Measurements from ENCODE around the gene PDE8B.

The PDE8B gene

GRCh38 chr5:77418601-77419581, 208.4 kb downstream of the PDE8B start:
- TF ChIP-seq POLR2A (IDR thresholded peaks at IDR 0.05; ENCODE audit: low read depth, low read length) (no peak), SPI1 (IDR thresholded peaks at IDR 0.05; ENCODE audit: low read depth, low read length) (no peak), TAF1 (IDR thresholded peaks at IDR 0.05; ENCODE audit: low read depth, low read length) (no peak), POLR2AphosphoS5 (IDR thresholded peaks at IDR 0.05; ENCODE audit: low read depth, low read length) (no peak), PAX5 (IDR thresholded peaks at IDR 0.05; ENCODE audit: insufficient read depth, low read length, severe bottlenecking) (no peak), POU2F2 (IDR thresholded peaks at IDR 0.05; ENCODE audit: low read depth, low read length) (no peak)
- FAIRE-seq (no peak), DNase-seq (ENCODE audit: insufficient read length, low spot score) (no peak)

- no peak for DNase-seq (ENCODE audit: insufficient read length, low spot score)
- TF ChIP-seq SPI1 (IDR thresholded peaks at IDR 0.05; ENCODE audit: low read depth, low read length) = no peak
- no peak for TF ChIP-seq TAF1 (IDR thresholded peaks at IDR 0.05; ENCODE audit: low read depth, low read length)
- FAIRE-seq = no peak
Measured at GRCh38 chr5:77419644-77420582, 209.4 kb downstream of the PDE8B start.

DNA sequence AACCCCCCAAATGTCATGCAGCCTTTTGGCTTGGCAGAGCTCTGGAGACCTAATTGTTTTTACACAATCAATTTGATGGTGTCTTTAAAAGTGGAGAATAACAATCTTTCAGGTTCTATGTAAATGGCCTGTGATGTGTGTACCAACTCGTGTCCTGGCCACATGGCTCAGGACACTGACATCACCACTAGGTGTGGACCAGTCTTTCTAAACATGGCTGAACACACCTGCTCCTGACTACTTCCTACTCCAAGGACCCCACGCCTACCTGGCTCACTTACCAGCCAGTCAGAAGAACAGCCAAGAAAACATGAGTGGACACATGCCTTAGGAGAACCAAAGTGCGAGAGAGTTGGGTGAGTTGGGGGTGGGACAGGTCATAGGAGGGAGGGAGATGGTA, 210.5 kb downstream of the PDE8B start:
- FAIRE-seq (no peak), DNase-seq (ENCODE audit: insufficient read length, low spot score) (no peak)
- TF ChIP-seq POLR2AphosphoS5 (IDR thresholded peaks at IDR 0.05; ENCODE audit: low read depth, low read length) (no peak), POLR2A (IDR thresholded peaks at IDR 0.05; ENCODE audit: low read depth, low read length) (no peak), POU2F2 (IDR thresholded peaks at IDR 0.05; ENCODE audit: low read depth, low read length) (no peak), SPI1 (IDR thresholded peaks at IDR 0.05; ENCODE audit: low read depth, low read length) (no peak), PAX5 (IDR thresholded peaks at IDR 0.05; ENCODE audit: insufficient read depth, low read length, severe bottlenecking) (no peak), TAF1 (IDR thresholded peaks at IDR 0.05; ENCODE audit: low read depth, low read length) (no peak)

- no peak for DNase-seq (ENCODE audit: insufficient read length, low spot score)
- no peak for TF ChIP-seq POLR2AphosphoS5 (IDR thresholded peaks at IDR 0.05; ENCODE audit: low read depth, low read length)
- TF ChIP-seq PAX5 (IDR thresholded peaks at IDR 0.05; ENCODE audit: insufficient read depth, low read length, severe bottlenecking) = no peak
- no peak for TF ChIP-seq POLR2A (IDR thresholded peaks at IDR 0.05; ENCODE audit: low read depth, low read length)
- no peak for FAIRE-seq
Measured at GRCh38 chr5:77423022-77423750, 212.7 kb downstream of the PDE8B start.

DNA sequence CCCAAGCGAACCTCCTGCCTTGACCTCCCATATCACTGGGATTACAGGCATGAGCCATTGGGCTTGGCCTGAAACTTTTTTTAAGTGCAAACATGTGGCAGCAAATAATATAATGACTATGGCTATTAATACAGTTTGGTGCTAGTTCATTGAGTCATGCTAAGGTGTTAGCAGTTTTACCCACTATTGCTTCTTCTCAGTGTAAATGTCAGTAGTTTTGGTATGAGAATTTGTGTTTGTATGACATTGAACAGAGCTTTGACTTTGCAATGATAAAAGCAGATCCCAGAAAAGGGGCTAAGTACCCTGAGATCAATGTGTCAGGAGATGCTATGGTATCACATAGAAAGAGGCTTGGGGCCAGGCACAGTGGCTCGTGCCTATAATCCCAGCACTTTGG, 214.4 kb downstream of the PDE8B start:
- DNase-seq (ENCODE audit: insufficient read length, low spot score) (no peak), FAIRE-seq (no peak)
- TF ChIP-seq TAF1 (IDR thresholded peaks at IDR 0.05; ENCODE audit: low read depth, low read length) = no peak
- TF ChIP-seq POLR2A (IDR thresholded peaks at IDR 0.05; ENCODE audit: low read depth, low read length) = no peak
- no peak for TF ChIP-seq POLR2AphosphoS5 (IDR thresholded peaks at IDR 0.05; ENCODE audit: low read depth, low read length)
- no peak for TF ChIP-seq POU2F2 (IDR thresholded peaks at IDR 0.05; ENCODE audit: low read depth, low read length)
- no peak for TF ChIP-seq PAX5 (IDR thresholded peaks at IDR 0.05; ENCODE audit: insufficient read depth, low read length, severe bottlenecking)
- TF ChIP-seq SPI1 (IDR thresholded peaks at IDR 0.05; ENCODE audit: low read depth, low read length) = no peak

GRCh38 chr5:77425420-77425819, 214.9 kb downstream of the PDE8B start:
- FAIRE-seq (no peak), DNase-seq (ENCODE audit: insufficient read length, low spot score) (no peak)
- TF ChIP-seq TAF1 (IDR thresholded peaks at IDR 0.05; ENCODE audit: low read depth, low read length) = no peak
- TF ChIP-seq SPI1 (IDR thresholded peaks at IDR 0.05; ENCODE audit: low read depth, low read length) = no peak
- no peak for TF ChIP-seq POU2F2 (IDR thresholded peaks at IDR 0.05; ENCODE audit: low read depth, low read length)
- TF ChIP-seq PAX5 (IDR thresholded peaks at IDR 0.05; ENCODE audit: insufficient read depth, low read length, severe bottlenecking) = no peak
- TF ChIP-seq POLR2AphosphoS5 (IDR thresholded peaks at IDR 0.05; ENCODE audit: low read depth, low read length) = no peak
- no peak for TF ChIP-seq POLR2A (IDR thresholded peaks at IDR 0.05; ENCODE audit: low read depth, low read length)

- FAIRE-seq = no peak
Measured at GRCh38 chr5:77425998-77426659, 215.6 kb downstream of the PDE8B start.

DNA sequence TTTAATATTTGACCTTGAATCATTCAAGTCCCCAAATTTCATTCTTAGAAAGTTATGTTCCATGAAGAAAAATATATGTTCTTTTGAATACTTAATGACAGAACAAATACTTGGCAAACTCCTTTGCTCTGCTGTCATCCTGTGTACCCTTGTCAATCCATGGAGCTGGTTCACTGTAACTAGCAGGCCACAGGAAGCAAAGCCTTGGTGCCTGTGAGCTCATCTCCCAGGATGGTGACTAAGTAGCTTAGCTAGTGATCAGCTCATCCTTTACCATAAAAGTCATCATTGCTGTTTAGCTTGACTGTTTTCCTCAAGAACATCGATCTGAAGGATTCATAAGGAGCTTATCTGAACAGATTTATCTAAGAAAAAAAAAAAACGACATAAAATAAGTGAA, 216.2 kb downstream of the PDE8B start:
- no peak for TF ChIP-seq POLR2AphosphoS5 (IDR thresholded peaks at IDR 0.05; ENCODE audit: low read depth, low read length)
- TF ChIP-seq PAX5 (IDR thresholded peaks at IDR 0.05; ENCODE audit: insufficient read depth, low read length, severe bottlenecking) = no peak
- no peak for TF ChIP-seq POU2F2 (IDR thresholded peaks at IDR 0.05; ENCODE audit: low read depth, low read length)
- TF ChIP-seq TAF1 (IDR thresholded peaks at IDR 0.05; ENCODE audit: low read depth, low read length) = no peak
- no peak for TF ChIP-seq SPI1 (IDR thresholded peaks at IDR 0.05; ENCODE audit: low read depth, low read length)
- no peak for TF ChIP-seq POLR2A (IDR thresholded peaks at IDR 0.05; ENCODE audit: low read depth, low read length)
- FAIRE-seq = no peak
- no peak for DNase-seq (ENCODE audit: insufficient read length, low spot score)

More at GRCh38 chr5:77425998-77426659, 215.6 kb downstream of the PDE8B start:
- TF ChIP-seq SPI1 (IDR thresholded peaks at IDR 0.05; ENCODE audit: low read depth, low read length) = no peak
- TF ChIP-seq POU2F2 (IDR thresholded peaks at IDR 0.05; ENCODE audit: low read depth, low read length) = no peak
- no peak for TF ChIP-seq POLR2AphosphoS5 (IDR thresholded peaks at IDR 0.05; ENCODE audit: low read depth, low read length)
- no peak for TF ChIP-seq POLR2A (IDR thresholded peaks at IDR 0.05; ENCODE audit: low read depth, low read length)
- no peak for TF ChIP-seq PAX5 (IDR thresholded peaks at IDR 0.05; ENCODE audit: insufficient read depth, low read length, severe bottlenecking)
- no peak for TF ChIP-seq TAF1 (IDR thresholded peaks at IDR 0.05; ENCODE audit: low read depth, low read length)
- DNase-seq (ENCODE audit: insufficient read length, low spot score) = no peak

Measured in GM12891 (cell line).